ENCODE results near the gene OR2AJ1.

OR2AJ1 gene

GRCh38 chr1:247962911-247963588, 38.4 kb downstream of the OR2AJ1 start:
- TF ChIP-seq CTCF (IDR thresholded peaks at IDR 0.05; ENCODE audit: low read depth, low read length, missing control alignments): no peak
- DNase-seq: no peak
- Histone ChIP-seq H3K27ac (no peak overlapping the region), H3K27me3 (replicated peaks) (no peaks in the 10 kb centered on the region), H3K4me3 (ENCODE audit: low read depth, low read length) (no peak overlapping the region), H3K36me3 (replicated peaks) (no peaks in the 10 kb centered on the region)
- in situ Hi-C loops (cut with HindIII; ENCODE audit: low pct_ligation_motif_present, low sequenced_read_pairs): no loop called here

- DNase-seq: no peak
- no peak within 1 kb of the TSS for H3K4me3 ChIP-seq (ENCODE audit: low read depth, low read length)
- H3K27ac ChIP-seq: no peak within 1 kb of the TSS
- H3K27me3 ChIP-seq (replicated peaks): no peaks in the 10 kb centered on the region
- H3K36me3 ChIP-seq (replicated peaks): no peaks in the 10 kb centered on the region
- TF ChIP-seq CTCF (IDR thresholded peaks at IDR 0.05; ENCODE audit: low read depth, low read length, missing control alignments): no peak
- in situ Hi-C loops (cut with HindIII; ENCODE audit: low pct_ligation_motif_present, low sequenced_read_pairs): no loop called here
Observed at GRCh38 chr1:247964933-247965332, 40.2 kb downstream of the OR2AJ1 start, which contains the start of gene OR2AK2. TSS of gene OR2AK2 (plus strand) at chr1:247965233. CDS start at chr1:247965377, 144 bp downstream.

GRCh38 chr1:247966532-247967204, 42.0 kb downstream of the OR2AJ1 start:
- DNase-seq: no peak
- in situ Hi-C loops (cut with HindIII; ENCODE audit: low pct_ligation_motif_present, low sequenced_read_pairs): no loop called here
- Histone ChIP-seq H3K36me3 (replicated peaks) (no peaks in the 10 kb centered on the region), H3K27me3 (replicated peaks) (no peaks in the 10 kb centered on the region), H3K27ac (no peak overlapping the region), H3K4me3 (ENCODE audit: low read depth, low read length) (no peak overlapping the region)
- TF ChIP-seq CTCF (IDR thresholded peaks at IDR 0.05; ENCODE audit: low read depth, low read length, missing control alignments): no peak
